HG02970 (cell line): ENCODE results near the gene AFF1.
"Not testable (repeated sequence)": the region's sequence is repeated elsewhere in the genome, so short reads cannot be mapped to it uniquely, and the experiment has no call there.

Experiments used
- ATAC-seq: cut with Tn5 transposase; IDR thresholded peaks from one replicate; pipeline ENCODE4 v1.9.1; 2021; ENCODE audit warnings: mild to moderate bottlenecking, moderate library complexity, moderate number of reproducible peaks; ENCODE audit not compliant: unreplicated experiment, low FRiP score

Gene AFF1

GRCh38 chr4:87126056-87126455, 191.2 kb downstream of the AFF1 start:
- ATAC-seq, result no peak

GRCh38 chr4:87128006-87128705, 193.3 kb downstream of the AFF1 start:
- no peak for ATAC-seq

GRCh38 chr4:87129681-87130080, 194.9 kb downstream of the AFF1 start:
- no peak for ATAC-seq

GRCh38 chr4:87130985-87131703, 196.3 kb downstream of the AFF1 start:
- no peak for ATAC-seq

GRCh38 chr4:87132035-87132434, 197.2 kb downstream of the AFF1 start:
- ATAC-seq, result no peak

- ATAC-seq, result no peak
Observed at GRCh38 chr4:87133183-87133582, 198.4 kb downstream of the AFF1 start.

- no peak for ATAC-seq
Observed at GRCh38 chr4:87134122-87134521, 199.3 kb downstream of the AFF1 start.

- no peak for ATAC-seq
Observed at GRCh38 chr4:87141428-87141827, 206.6 kb downstream of the AFF1 start.

- no peak for ATAC-seq
Observed at GRCh38 chr4:87144356-87144755, 209.5 kb downstream of the AFF1 start.

GRCh38 chr4:87145934-87146333, 211.1 kb downstream of the AFF1 start:
- not testable (repeated sequence) for ATAC-seq

GRCh38 chr4:87147116-87147515, 212.3 kb downstream of the AFF1 start:
- ATAC-seq, result no peak

GRCh38 chr4:87150498-87151261, 215.9 kb downstream of the AFF1 start:
- ATAC-seq, result no peak

- ATAC-seq, result no peak
Observed at GRCh38 chr4:87151730-87152129, 216.9 kb downstream of the AFF1 start.

- ATAC-seq, result no peak
Observed at GRCh38 chr4:87152310-87153041, 217.7 kb downstream of the AFF1 start.

- ATAC-seq, result no peak
Observed at GRCh38 chr4:87153078-87153870, 218.5 kb downstream of the AFF1 start.

- ATAC-seq, result no peak
Observed at GRCh38 chr4:87165892-87166291, 231.1 kb downstream of the AFF1 start.

GRCh38 chr4:87166296-87166854, 231.6 kb downstream of the AFF1 start:
- ATAC-seq, result no peak

- ATAC-seq, result no peak
Observed at GRCh38 chr4:87171944-87172343, 237.1 kb downstream of the AFF1 start.

- no peak for ATAC-seq
Observed at GRCh38 chr4:87174672-87175071, 239.9 kb downstream of the AFF1 start.

- no peak for ATAC-seq
Observed at GRCh38 chr4:87179751-87180150, 244.9 kb downstream of the AFF1 start.
